Activated naive CD8-positive, alpha-beta T cell (primary cell): ENCODE results near the gene SESN2.

ENCODE experiments used
- H3K27ac Mint-ChIP-seq: one replicate; pipeline ENCODE4 v1.8.0; 2021; ENCODE audit warnings: mixed read lengths
- H3K27me3 Mint-ChIP-seq: one replicate; pipeline ENCODE4 v1.8.0; 2021; ENCODE audit warnings: mixed read lengths
- H3K36me3 Mint-ChIP-seq: one replicate; pipeline ENCODE4 v1.8.0; 2021; ENCODE audit warnings: mixed read lengths
- H3K4me1 Mint-ChIP-seq: one replicate; pipeline ENCODE4 v1.8.0; 2021; ENCODE audit warnings: low read depth, mixed read lengths
- H3K4me3 Mint-ChIP-seq: one replicate; pipeline ENCODE4 v1.8.0; 2021; ENCODE audit warnings: mild to moderate bottlenecking, mixed read lengths
- H3K9me3 Mint-ChIP-seq: one replicate; pipeline ENCODE4 v1.8.0; 2021; ENCODE audit warnings: low read depth, mixed read lengths

SESN2 gene

DNA sequence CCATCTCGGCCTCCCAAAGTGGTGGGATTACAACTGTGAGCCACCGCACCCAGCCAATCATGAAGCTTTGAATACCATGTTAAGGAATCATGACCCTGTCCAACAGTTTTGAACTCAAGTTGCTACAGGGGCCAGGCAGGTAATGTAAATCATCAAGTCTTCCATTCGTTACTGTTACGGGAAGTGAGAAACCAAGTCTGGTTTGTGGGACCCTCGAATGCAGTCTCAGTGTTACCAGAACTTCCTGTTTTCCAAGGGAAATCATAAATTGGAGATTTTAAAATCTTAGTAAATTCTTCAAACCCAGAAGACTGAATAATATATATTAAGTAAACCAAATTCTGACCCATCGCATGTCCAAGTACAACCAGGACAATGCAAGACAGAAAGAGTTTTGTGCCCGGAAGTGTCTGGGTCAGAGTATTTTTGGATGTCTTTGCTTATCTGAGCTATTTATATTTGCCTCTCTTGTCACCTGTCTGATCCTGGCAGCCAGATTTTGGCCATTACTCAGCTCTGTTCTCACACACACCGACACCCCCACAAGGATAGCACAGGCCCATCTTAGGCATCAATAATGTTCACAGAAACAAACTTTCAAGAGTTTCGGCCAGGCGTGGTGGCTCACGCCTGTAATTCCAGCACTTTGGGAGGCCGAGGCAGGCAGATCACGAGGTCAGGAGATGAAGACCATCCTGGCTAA, 14.6 kb upstream of the SESN2 start:
- Mint-ChIP-seq H3K27me3 (no peaks in the 10 kb centered on the region), H3K4me3 (peak overlapping the region; percentile 69), H3K9me3 (no peaks in the 10 kb centered on the region), H3K4me1 (peaks cover 54% of the 10 kb centered on the region), H3K27ac (peak overlapping the region; percentile 94), H3K36me3 (no peaks in the 10 kb centered on the region)

DNA sequence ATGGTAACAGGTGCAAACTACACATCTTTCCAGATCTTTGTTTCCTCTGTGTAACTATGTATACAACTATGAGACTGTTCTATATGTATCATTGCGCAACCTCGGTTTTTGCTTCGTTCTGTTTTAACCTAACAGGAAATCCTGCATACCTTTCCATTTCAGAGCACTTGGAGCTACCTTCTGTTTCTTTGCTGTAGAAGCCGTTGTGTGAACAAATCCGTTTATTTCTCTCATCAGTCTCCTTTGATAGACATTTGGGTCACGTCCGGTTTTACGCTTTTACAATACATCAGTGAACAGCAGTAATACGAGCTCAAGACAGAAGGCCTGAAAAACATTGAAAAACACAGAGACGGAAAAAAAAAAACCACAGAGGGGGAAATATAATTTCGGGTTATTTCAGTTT, 12.9 kb upstream of the SESN2 start:
- Mint-ChIP-seq H3K4me3 (peak overlapping the region; percentile 98), H3K4me1 (peaks cover 57% of the 10 kb centered on the region), H3K9me3 (no peaks in the 10 kb centered on the region), H3K27ac (peak overlapping the region; percentile 96), H3K36me3 (no peaks in the 10 kb centered on the region), H3K27me3 (no peaks in the 10 kb centered on the region)

DNA sequence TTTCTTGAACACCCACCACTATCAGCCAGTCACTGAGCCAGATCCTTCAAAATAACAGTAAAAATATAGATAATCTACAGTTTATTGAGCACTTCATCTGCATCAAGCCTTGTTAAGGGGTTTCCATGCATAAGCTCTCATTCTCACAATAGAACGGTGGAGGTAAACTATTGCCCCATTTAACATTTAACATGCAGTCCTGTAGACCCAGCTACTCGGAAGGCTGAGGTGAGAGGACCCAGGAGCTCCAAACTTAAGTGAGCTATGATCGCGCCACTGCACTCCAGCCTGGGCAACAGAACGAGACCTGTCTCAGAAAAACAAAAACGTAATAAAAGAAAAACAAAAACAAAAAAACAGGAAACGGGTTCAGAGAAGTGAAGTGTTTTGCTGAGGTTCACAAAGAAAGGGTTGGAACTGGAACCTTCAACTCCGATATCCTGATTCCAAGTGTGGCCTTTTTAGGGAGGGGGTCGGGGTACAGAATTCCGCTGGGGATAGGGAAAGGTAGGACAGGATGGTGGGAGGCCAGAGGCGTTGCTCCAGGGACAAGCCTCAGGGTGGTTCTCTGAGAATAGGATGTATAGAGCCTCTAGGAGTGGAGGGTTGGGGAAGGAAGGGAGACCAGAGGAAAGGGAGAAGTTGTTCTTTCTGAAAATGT, 11.6 kb upstream of the SESN2 start:
- no peaks in the 10 kb centered on the region for H3K27me3 Mint-ChIP-seq
- no peaks in the 10 kb centered on the region for H3K36me3 Mint-ChIP-seq
- H3K27ac Mint-ChIP-seq: peak overlapping the region; percentile 96
- peak overlapping the region; percentile 98 for H3K4me3 Mint-ChIP-seq
- peaks cover 56% of the 10 kb centered on the region for H3K4me1 Mint-ChIP-seq
- H3K9me3 Mint-ChIP-seq: no peaks in the 10 kb centered on the region

DNA sequence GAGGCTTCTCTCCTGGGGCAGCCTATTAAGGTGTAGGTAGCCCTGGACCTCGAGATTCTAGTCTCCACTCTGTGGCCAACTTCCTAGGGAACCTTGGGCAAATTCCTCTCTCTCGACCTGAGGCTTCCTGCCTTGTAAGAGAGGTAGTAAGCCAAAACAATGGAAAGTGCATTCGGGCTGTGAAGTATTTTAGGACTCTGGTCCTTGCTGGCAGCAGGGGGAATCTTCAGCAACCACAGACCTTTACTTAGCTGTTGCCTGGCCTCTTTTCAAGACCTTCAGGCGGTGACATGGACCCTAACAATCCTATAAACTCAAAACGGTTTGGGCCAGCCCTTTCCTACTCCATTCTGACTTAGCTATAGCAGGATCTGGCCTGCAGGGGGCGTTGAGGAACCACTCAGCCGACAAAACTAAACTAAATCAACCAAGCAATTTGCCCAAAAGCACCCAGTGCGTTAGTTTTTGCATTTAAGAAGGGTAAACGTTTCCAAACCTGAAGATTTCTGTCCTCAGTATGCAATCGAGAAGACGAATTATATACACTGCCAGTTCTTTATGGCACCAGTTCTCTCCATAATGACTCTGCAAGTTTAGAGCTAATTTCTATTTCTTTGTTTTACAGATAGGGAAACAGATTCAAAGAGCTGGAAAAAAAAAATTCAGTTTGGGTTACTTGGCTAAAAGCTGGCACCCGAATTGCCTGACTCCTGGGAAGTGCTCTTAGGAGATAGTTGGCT, 10.9 kb upstream of the SESN2 start:
- Mint-ChIP-seq H3K4me1 (peaks cover 50% of the 10 kb centered on the region), H3K4me3 (peak overlapping the region; percentile 67), H3K27me3 (no peaks in the 10 kb centered on the region), H3K36me3 (no peaks in the 10 kb centered on the region), H3K9me3 (no peaks in the 10 kb centered on the region), H3K27ac (peak overlapping the region; percentile 96)

DNA sequence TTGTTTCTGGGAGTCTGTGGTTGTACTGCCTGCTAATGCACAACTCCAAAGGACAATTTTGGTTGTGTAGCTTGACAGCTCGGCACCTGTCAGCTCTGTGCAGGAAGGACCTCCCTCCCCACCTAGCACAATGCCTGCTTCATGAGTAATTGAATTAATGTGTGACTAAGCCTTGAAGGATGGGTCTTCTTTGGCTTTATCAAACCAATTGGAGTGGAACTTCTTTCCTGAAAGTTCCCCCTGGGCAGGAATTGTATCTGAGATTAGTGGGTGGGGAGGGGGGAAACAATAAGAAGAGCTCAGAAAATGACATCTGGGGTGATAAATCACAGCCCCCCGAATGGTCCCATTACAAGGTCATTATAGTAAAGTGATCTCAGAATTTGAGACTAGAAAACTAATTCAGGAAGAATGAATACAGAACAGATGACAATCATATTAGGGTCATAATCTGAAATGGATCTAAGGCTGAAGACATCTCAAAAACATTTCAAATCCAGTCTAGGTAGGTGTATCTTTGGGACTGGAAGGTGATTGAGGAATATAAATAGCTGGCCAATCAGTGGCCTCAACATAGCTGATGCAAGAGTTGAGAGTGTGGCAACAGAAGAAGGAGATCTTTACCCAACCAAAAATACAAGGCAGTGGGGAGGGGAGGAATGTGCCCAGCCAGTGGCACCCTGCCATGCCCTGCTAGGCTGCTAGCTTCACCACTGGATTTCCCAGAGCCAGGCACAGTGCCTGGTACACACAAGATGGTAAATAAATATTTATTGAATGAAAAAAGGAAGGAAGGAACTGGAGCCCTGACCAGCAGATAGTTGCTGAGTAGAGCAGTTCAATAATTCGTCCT, 10.1 kb upstream of the SESN2 start:
- no peaks in the 10 kb centered on the region for H3K9me3 Mint-ChIP-seq
- H3K4me1 Mint-ChIP-seq: peaks cover 42% of the 10 kb centered on the region
- no peaks in the 10 kb centered on the region for H3K27me3 Mint-ChIP-seq
- H3K4me3 Mint-ChIP-seq: peak overlapping the region; percentile 67
- H3K36me3 Mint-ChIP-seq: no peaks in the 10 kb centered on the region
- peak overlapping the region; percentile 96 for H3K27ac Mint-ChIP-seq

DNA sequence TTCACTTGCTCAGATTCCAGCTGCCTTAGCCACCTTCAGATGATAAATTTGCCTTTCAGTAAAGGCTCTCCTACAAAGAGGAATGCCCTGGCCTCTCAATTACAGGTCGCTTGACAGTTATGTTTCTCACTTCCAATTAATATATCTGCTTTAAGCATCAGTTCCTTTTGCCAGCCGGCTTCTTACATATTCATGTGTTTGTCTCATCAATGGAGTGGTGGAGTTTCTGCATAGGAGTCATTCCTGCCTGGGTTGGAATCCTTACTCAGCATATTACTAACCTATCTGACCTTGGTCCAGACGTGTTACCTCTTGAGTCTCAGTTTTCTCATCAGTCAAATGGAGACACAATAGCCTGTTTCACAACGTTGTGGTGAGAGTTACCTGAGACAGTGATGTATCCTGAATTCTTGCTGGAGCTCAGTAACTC, 9.4 kb upstream of the SESN2 start:
- H3K9me3 Mint-ChIP-seq: no peaks in the 10 kb centered on the region
- H3K4me1 Mint-ChIP-seq: peaks cover 36% of the 10 kb centered on the region
- H3K27ac Mint-ChIP-seq: no peak overlapping the region
- H3K4me3 Mint-ChIP-seq: no peak overlapping the region
- no peaks in the 10 kb centered on the region for H3K27me3 Mint-ChIP-seq
- no peaks in the 10 kb centered on the region for H3K36me3 Mint-ChIP-seq

DNA sequence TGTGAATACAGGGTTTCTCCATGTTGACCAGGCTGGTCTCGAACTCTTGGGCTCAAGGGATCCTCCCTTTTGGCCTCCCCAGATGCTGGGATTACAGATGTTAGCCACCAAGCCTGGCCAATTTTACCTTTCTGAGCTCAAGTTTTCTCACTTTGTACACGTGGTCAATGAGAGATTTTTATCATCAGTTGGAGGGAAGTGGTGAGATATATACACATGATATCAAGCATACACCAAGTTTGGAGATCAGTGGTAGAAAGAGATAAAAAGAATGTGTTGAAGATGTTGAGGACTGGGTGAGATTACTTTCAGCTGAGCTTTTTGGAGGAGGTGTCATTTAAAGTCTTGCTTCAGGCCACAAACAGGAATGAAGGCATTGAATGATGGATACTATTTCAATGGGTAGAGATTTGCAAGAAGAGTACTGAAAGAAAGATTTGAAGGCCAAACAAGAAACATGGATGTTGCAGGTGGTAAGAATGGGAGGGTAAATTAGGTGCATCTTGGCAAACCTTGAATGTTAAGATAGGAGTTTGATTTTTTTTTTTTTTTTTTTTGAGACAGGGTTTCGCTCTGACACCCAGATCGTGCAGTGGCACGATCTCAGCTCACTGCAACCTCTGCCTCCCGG, 3.0 kb upstream of the SESN2 start:
- H3K4me1 Mint-ChIP-seq: peaks cover 43% of the 10 kb centered on the region
- H3K4me3 Mint-ChIP-seq: peak overlapping the region; percentile 60
- peak overlapping the region; percentile 64 for H3K27ac Mint-ChIP-seq
- H3K9me3 Mint-ChIP-seq: no peaks in the 10 kb centered on the region
- H3K36me3 Mint-ChIP-seq: no peaks in the 10 kb centered on the region
- no peaks in the 10 kb centered on the region for H3K27me3 Mint-ChIP-seq

DNA sequence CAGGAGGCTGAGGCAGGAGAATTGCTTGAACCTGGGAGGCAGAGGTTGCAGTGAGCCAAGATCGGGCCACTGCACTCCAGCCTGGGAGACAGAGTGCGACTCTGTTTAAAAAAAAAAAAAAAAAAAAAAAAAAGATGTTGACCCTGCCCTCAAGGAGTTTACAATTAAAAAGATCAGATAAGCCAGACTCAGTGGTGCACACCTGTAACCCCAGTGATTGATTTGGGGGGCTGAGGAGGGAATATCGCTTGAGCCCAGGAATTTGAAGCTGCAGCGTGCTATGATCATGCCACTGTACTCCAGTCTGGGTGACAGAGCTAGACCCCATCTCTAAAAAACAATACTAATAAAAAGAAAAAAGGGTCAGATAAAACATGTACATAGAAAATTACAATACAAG, 1.6 kb upstream of the SESN2 start:
- Mint-ChIP-seq H3K4me1 (peaks cover 45% of the 10 kb centered on the region), H3K27me3 (no peaks in the 10 kb centered on the region), H3K36me3 (no peaks in the 10 kb centered on the region), H3K4me3 (peak overlapping the region; percentile 78), H3K27ac (no peak overlapping the region), H3K9me3 (no peaks in the 10 kb centered on the region)

DNA sequence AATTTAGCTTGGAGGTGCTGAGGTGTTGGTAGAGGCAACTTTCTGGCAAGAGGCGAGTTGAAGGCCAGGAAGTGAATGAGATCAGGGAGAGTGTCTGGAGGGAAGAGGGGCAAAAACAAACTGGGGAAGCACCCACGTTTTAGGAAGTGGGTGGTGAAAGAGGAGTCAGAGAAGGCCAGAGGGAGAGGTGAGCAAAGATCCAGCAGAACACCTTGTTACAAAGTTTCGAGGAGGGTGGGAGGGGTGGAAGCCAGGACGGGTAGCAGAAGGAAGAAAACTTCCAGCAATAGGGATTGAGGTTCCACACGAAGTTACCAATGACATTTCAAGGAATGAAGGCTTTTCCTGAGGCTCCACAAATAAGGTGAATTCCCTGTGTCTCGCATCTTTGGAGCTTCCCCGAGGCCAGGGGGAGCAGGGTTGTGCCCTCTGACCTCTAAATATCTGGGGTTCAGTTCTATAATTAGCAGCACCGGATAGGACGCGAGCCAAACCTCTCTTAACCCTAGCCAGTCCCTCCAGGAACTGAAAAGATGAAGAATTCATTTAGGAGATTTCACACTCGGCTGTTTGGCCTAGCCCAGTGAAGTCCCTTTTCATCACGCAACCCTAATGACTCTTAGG, 578 bp upstream of the SESN2 start:
- Mint-ChIP-seq H3K4me3 (peak overlapping the region; percentile 78), H3K27me3 (no peaks in the 10 kb centered on the region), H3K9me3 (no peaks in the 10 kb centered on the region), H3K36me3 (no peaks in the 10 kb centered on the region), H3K27ac (peak overlapping the region; percentile 95), H3K4me1 (peaks cover 47% of the 10 kb centered on the region)

DNA sequence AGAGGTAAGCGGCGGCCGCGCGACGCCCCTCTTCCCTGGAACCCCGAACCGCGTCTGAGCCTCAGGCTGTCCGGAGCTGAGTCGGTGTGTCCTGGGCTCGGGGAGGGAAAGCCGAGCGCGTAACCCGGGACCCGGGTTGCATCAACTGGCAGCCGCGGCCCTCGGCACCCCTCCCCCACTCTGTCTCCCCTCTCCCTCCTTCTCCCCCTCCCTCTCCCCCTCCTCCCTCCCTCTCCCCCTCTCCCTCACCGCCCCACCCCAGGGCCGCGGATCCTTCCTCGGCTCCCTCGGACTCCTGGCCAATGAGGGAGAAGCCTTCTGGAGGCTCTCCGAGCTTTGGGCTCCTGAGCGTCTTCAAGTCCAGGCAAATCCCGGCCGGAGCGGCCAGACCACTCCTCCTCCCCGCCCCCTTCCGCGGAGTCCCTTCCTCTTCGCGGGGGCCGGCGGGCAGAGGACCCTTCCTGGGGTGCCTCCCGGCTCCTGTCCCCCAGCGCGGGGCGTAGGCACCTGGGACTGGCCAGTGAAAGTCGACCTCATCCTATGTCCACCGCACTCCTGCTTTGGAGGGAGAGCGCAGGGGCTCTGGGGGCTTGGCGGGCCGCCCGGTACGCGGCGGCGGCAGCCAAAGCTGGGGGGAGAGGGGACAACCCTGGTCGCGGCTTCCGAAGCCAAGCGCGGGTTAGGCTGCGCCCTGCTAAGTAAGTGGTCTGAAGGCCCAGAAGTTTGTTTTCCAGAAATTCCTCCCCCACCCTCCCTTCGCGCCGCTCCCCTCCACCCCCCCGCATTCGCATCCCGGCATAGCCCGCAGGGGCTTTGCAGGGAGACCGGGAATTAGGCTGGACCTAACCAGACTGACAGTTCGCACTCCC, 850 bp downstream of the SESN2 start:
- Mint-ChIP-seq H3K27me3 (no peaks in the 10 kb centered on the region), H3K27ac (no peak overlapping the region), H3K36me3 (no peaks in the 10 kb centered on the region), H3K4me3 (peak overlapping the region; percentile 78), H3K4me1 (peaks cover 45% of the 10 kb centered on the region), H3K9me3 (no peaks in the 10 kb centered on the region)

DNA sequence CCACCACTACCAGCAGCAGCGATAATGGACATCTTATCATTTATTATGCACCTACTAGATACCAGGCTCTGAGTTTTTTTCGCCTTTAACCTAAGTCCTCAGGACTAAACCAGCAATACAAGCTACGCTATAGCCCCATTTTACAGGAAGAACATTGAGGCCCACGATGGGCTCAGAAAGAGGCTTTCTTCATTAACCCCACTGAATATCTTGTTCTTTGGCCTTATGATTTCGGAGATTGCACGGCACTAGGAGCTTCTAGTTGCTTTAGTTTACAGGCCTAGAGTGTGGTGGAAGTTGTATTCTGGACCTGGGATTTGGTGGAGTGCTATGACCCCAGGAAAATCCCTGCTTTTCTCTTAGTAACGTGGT, 1.5 kb downstream of the SESN2 start:
- Mint-ChIP-seq H3K27me3 (no peaks in the 10 kb centered on the region), H3K27ac (peak overlapping the region; percentile 31), H3K36me3 (no peaks in the 10 kb centered on the region), H3K4me3 (peak overlapping the region; percentile 78), H3K9me3 (no peaks in the 10 kb centered on the region), H3K4me1 (peaks cover 42% of the 10 kb centered on the region)

DNA sequence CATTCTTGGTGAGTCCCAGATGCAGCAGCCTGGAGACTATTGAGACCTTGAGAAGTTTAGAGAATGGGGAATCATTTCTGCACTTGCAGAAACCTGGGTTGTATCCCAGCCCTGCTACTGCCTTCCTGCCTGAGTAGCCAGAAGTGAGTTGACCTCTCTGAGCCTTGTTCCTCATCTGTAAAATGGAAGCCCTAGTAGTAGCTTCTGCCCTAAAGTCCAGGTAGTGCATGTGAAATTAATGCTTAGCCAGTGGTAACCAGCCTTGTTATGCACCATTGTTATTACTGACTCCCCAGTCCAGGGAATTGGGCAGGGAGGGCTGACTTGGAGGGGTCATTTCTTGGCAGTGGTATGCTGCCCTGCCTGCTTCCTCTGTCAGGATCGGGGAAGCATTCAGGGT, 5.6 kb downstream of the SESN2 start:
- Mint-ChIP-seq H3K27me3 (no peaks in the 10 kb centered on the region), H3K4me1 (peaks cover 14% of the 10 kb centered on the region), H3K9me3 (no peaks in the 10 kb centered on the region), H3K36me3 (no peaks in the 10 kb centered on the region), H3K4me3 (no peak overlapping the region), H3K27ac (no peak overlapping the region)

DNA sequence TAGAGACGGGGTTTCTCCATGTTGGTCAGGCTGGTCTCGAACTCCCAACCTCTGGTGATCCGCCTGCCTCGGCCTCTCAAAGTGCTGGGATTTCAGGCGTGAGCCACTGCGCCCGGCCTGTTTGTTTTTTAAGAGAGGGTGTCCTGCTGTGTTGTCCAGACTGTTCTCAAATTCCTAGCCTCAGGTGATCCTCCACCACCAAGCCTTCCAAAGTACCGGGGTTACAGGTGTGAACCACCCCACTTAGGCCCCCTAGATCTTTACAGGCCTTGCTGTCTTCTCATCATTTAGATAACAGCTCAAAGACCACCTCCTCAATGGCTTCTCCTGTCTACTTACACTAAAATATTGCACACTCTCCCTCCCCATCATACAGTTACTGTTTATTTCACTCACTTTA, 6.3 kb downstream of the SESN2 start:
- Mint-ChIP-seq H3K4me1 (peaks cover 13% of the 10 kb centered on the region), H3K9me3 (no peaks in the 10 kb centered on the region), H3K27ac (no peak overlapping the region), H3K36me3 (no peaks in the 10 kb centered on the region), H3K4me3 (no peak overlapping the region), H3K27me3 (no peaks in the 10 kb centered on the region)
